ENCODE measurements around the gene SLC41A3.

SLC41A3 gene

GRCh38 chr3:126125341-126125740 is 41.4 kb upstream of the SLC41A3 start:
- TF ChIP-seq, protein P1, sequence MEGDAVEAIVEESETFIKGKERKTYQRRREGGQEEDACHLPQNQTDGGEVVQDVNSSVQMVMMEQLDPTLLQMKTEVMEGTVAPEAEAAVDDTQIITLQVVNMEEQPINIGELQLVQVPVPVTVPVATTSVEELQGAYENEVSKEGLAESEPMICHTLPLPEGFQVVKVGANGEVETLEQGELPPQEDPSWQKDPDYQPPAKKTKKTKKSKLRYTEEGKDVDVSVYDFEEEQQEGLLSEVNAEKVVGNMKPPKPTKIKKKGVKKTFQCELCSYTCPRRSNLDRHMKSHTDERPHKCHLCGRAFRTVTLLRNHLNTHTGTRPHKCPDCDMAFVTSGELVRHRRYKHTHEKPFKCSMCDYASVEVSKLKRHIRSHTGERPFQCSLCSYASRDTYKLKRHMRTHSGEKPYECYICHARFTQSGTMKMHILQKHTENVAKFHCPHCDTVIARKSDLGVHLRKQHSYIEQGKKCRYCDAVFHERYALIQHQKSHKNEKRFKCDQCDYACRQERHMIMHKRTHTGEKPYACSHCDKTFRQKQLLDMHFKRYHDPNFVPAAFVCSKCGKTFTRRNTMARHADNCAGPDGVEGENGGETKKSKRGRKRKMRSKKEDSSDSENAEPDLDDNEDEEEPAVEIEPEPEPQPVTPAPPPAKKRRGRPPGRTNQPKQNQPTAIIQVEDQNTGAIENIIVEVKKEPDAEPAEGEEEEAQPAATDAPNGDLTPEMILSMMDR (conservative IDR thresholded peaks at IDR 0.05) = no peak
- TF ChIP-seq ZFX (IDR thresholded peaks at IDR 0.05) = no peak
- H3K27ac ChIP-seq = no peak overlapping the region

DNA sequence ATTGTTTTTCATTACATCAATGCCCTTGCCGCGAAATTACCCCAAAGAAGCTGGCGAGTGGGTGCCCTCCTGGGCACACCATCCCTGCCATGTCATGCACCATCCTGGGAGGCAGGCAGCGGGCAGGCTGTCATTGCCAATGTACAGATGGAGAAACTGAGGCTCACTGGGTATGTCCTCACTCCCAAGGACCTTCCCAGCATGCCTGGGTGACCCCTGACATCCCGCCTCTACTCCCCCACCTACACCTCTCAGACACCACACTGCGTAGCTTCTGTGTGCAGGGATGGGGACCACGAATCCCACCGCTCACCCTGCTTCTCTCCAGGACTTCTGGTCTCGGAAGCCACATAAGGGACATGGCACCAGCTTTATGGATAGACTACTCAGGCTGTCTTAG is 41.0 kb upstream of the SLC41A3 start:
- H3K27ac ChIP-seq = no peak overlapping the region
- TF ChIP-seq, protein P1 (conservative IDR thresholded peaks at IDR 0.05) = no peak
- TF ChIP-seq ZFX (IDR thresholded peaks at IDR 0.05) = no peak

- no peak for TF ChIP-seq ZFX (IDR thresholded peaks at IDR 0.05)
- TF ChIP-seq, protein P1 (conservative IDR thresholded peaks at IDR 0.05) = no peak
- H3K27ac ChIP-seq = no peak overlapping the region
Measured at GRCh38 chr3:126124148-126124868, 40.4 kb upstream of the SLC41A3 start.

DNA sequence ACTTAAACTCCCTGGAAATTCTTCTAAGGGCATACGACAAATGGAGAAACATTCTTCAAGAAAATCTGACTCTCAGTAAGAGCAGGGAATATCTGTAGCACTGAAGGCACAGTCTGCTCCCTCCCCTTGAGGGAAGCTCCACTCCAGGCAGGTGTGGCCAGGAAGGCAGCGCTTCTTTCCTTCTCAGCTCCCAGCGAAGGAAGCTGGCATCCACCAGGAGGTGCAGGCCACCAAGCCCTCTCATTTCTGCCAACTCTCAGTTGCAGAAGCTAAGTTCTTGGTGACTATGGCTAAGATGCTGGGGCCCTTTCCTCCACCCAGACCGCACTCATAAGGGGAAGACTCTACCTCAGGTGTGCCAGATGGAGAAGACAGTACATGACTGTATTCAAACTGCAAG is 37.7 kb upstream of the SLC41A3 start:
- H3K27ac ChIP-seq = no peak overlapping the region
- no peak for TF ChIP-seq ZFX (IDR thresholded peaks at IDR 0.05)
- TF ChIP-seq, protein P1 (conservative IDR thresholded peaks at IDR 0.05) = no peak

- TF ChIP-seq, protein P1 (conservative IDR thresholded peaks at IDR 0.05) = no peak
- no peak for TF ChIP-seq ZFX (IDR thresholded peaks at IDR 0.05)
- no peak overlapping the region for H3K27ac ChIP-seq
Measured at GRCh38 chr3:126121074-126121473, 37.1 kb upstream of the SLC41A3 start.

GRCh38 chr3:126119976-126120375 is 36.1 kb upstream of the SLC41A3 start:
- H3K27ac ChIP-seq = no peak overlapping the region
- TF ChIP-seq, protein P1 (conservative IDR thresholded peaks at IDR 0.05) = no peak
- no peak for TF ChIP-seq ZFX (IDR thresholded peaks at IDR 0.05)

DNA sequence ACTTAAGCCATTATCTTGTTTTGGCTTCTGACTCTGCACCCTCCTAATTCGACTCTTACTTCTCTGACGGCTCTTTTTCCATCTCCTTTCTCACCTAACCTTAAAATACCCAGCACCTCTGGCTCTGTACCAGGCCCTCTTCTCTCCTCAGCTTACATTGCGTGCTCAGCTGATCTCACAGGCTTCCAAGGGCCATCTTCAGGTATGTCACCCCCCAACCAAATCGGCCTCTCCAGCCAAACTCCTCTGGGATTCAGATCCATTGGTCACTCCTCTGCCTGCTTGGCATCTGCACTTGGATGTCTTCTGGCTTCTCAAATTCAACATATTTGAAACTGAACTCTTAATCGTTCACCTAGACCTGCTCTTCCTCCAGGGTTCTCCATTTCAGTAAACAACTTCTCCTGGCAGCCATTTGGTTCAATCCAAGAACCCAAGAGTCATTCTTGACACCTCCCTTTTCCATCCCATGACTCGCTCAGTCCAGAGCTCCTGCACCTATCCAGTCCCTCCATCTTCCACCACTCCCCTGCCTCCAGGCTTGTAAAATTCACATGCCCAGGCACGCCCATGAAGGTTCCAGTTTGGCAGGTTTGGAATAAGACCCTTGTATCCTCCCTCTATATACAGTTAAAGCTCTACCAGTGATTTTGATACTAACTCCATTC is 35.2 kb upstream of the SLC41A3 start:
- no peak overlapping the region for H3K27ac ChIP-seq

More for the DNA sequence above, 35.2 kb upstream of the SLC41A3 start:
- TF ChIP-seq, protein P1 (conservative IDR thresholded peaks at IDR 0.05) = no peak
- TF ChIP-seq ZFX (IDR thresholded peaks at IDR 0.05) = no peak

All from C4-2B (cell line).